ENCODE results near the gene PLA2G2F.

GRCh38 chr1:20195462-20195780 is 56.3 kb downstream of the PLA2G2F start:
- TF ChIP-seq CTCF (IDR thresholded peaks at IDR 0.05; ENCODE audit: control extremely low read depth in 1 of 3, insufficient read depth in 1 of 3, low read depth in 1 of 3, low read length in 3 of 3) (no peak), MAFK (IDR thresholded peaks at IDR 0.05; ENCODE audit: low read depth, low read length) (no peak), EZH2 (IDR thresholded peaks at IDR 0.05; ENCODE audit: low read depth, low read length, severe bottlenecking) (no peak), POLR2A (IDR thresholded peaks at IDR 0.05; ENCODE audit: control extremely low read depth in 1 of 2, low read depth in 2 of 2, low read length in 2 of 2) (no peak), NRF1 (IDR thresholded peaks at IDR 0.05; ENCODE audit: low read depth, low read length) (no peak), GABPA (IDR thresholded peaks at IDR 0.05; ENCODE audit: borderline replicate concordance, insufficient read depth, low read length) (no peak), RXRA (IDR thresholded peaks at IDR 0.05; ENCODE audit: insufficient read depth, low read depth, low read length) (no peak), POLR2AphosphoS5 (IDR thresholded peaks at IDR 0.05; ENCODE audit: low read depth, low read length) (no peak), EP300 (IDR thresholded peaks at IDR 0.05; ENCODE audit: borderline replicate concordance in 1 of 2, low read depth in 2 of 2, low read length in 2 of 2) (no peak)
- TF ChIP-seq, protein P1, sequence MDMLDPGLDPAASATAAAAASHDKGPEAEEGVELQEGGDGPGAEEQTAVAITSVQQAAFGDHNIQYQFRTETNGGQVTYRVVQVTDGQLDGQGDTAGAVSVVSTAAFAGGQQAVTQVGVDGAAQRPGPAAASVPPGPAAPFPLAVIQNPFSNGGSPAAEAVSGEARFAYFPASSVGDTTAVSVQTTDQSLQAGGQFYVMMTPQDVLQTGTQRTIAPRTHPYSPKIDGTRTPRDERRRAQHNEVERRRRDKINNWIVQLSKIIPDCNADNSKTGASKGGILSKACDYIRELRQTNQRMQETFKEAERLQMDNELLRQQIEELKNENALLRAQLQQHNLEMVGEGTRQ (IDR thresholded peaks at IDR 0.05; ENCODE audit: low read length): no peak
